CD14-positive monocyte (primary cell): ENCODE data around the gene CROCC2. TPM values are rescaled to one million over a fixed set of nuclear protein-coding genes. Genes with fewer than 3 reads are reported as not detected.

Experiments
- DNase-seq, 3 donors: peaks; one replicate each; pipeline ENCODE4 v3.0.0-alpha.2; 2011 to 2022
- H2AFZ ChIP-seq: 2 replicates; pipeline ENCODE4 v1.6.0; 2012; ENCODE audit warnings: mild to moderate bottlenecking, low read depth, low read length, inconsistent platforms; ENCODE audit not compliant: insufficient read depth, poor library complexity, severe bottlenecking
- H3K27ac ChIP-seq, 2 donors: 1 replicate in 1 of 2; 2 replicates in 1 of 2; pipeline ENCODE4 v1.5.1; 2012 to 2013; ENCODE audit warnings: low read length in 2 of 2, control low read depth in 1 of 2, inconsistent platforms in 1 of 2, low read depth in 1 of 2, mild to moderate bottlenecking in 1 of 2
- H3K27me3 ChIP-seq, 2 donors: one replicate each; pipeline versions ENCODE4 v1.6.0 to v1.6.1; 2011 to 2013; ENCODE audit warnings: low read length in 2 of 2; ENCODE audit not compliant: control insufficient read depth in 2 of 2, insufficient read depth in 2 of 2
- H3K36me3 ChIP-seq, 2 donors: replicated peaks in 1 of 2; 1 replicate in 1 of 2; 2 replicates in 1 of 2; pipeline versions ENCODE4 v1.5.1 to v1.6.1; 2012 to 2013; ENCODE audit warnings: low read length in 2 of 2, control low read depth in 1 of 2, inconsistent platforms in 1 of 2, mild to moderate bottlenecking in 1 of 2; ENCODE audit not compliant: insufficient read depth in 2 of 2, control insufficient read depth in 1 of 2
- H3K4me1 ChIP-seq, 2 donors: 1 replicate in 1 of 2; 2 replicates in 1 of 2; pipeline versions ENCODE4 v1.5.1 to v1.6.1; 2012 to 2013; ENCODE audit warnings: low read length in 2 of 2, control low read depth in 1 of 2, inconsistent platforms in 1 of 2, mild to moderate bottlenecking in 1 of 2, moderate library complexity in 1 of 2; ENCODE audit not compliant: insufficient read depth in 2 of 2, control insufficient read depth in 1 of 2
- H3K4me2 ChIP-seq: replicated peaks from 2 replicates; pipeline ENCODE3; 2012; ENCODE audit warnings: low read length, moderate library complexity, mild to moderate bottlenecking; ENCODE audit not compliant: poor library complexity, severe bottlenecking; ENCODE audit errors: extremely low read depth
- H3K4me3 ChIP-seq, 3 experiments: fragments of 200-600 bp in 1 of 3; sonication (generic) in 1 of 3; replicated peaks in 1 of 3; 1 replicate in 2 of 3; 2 replicates in 1 of 3; pipeline ENCODE4 v1.5.1; 2011 to 2013; ENCODE audit warnings: low read length in 3 of 3, mild to moderate bottlenecking in 3 of 3, control low read depth in 2 of 3, low read depth in 2 of 3, inconsistent platforms in 1 of 3, moderate library complexity in 1 of 3
- H3K79me2 ChIP-seq: 2 replicates; pipeline ENCODE4 v1.6.0; 2012; ENCODE audit warnings: mild to moderate bottlenecking, control low read depth, inconsistent platforms, low read length, moderate library complexity; ENCODE audit not compliant: insufficient read depth
- H3K9ac ChIP-seq: 2 replicates; pipeline ENCODE4 v1.6.0; 2017; ENCODE audit warnings: low read length, mild to moderate bottlenecking; ENCODE audit not compliant: insufficient read depth, poor library complexity, severe bottlenecking
- H3K9me3 ChIP-seq, 2 donors: replicated peaks in 1 of 2; 1 replicate in 1 of 2; 2 replicates in 1 of 2; pipeline versions ENCODE4 v1.5.1 to v1.6.1; 2012 to 2013; ENCODE audit warnings: low read length in 2 of 2, control low read depth in 1 of 2; ENCODE audit not compliant: control insufficient read depth in 1 of 2, insufficient read depth in 1 of 2
- H4K20me1 ChIP-seq: 2 replicates; pipeline ENCODE4 v1.6.0; 2012; ENCODE audit warnings: mild to moderate bottlenecking, low read length, control low read depth, moderate library complexity; ENCODE audit not compliant: insufficient read depth
- H3K27ac Mint-ChIP-seq, 7 donors: one replicate each; pipeline ENCODE4 v1.8.0; 2020; ENCODE audit warnings: mild to moderate bottlenecking in 7 of 7, mixed read lengths in 7 of 7, moderate library complexity in 6 of 7, inconsistent platforms in 2 of 7
- H3K27me3 Mint-ChIP-seq, 3 donors: one replicate each; pipeline ENCODE4 v1.8.0; 2021 to 2022; ENCODE audit warnings: low read depth in 3 of 3, mild to moderate bottlenecking in 3 of 3, mixed read lengths in 3 of 3, moderate library complexity in 3 of 3, inconsistent platforms in 1 of 3
- H3K36me3 Mint-ChIP-seq, 2 donors: one replicate each; pipeline ENCODE4 v1.8.0; 2020; ENCODE audit warnings: mixed read lengths in 2 of 2, inconsistent platforms in 1 of 2, mild to moderate bottlenecking in 1 of 2
- H3K4me1 Mint-ChIP-seq: one replicate; pipeline ENCODE4 v1.8.0; 2020; ENCODE audit warnings: mild to moderate bottlenecking, mixed read lengths
- H3K4me3 Mint-ChIP-seq, 2 donors: one replicate each; pipeline ENCODE4 v1.8.0; 2020; ENCODE audit warnings: mild to moderate bottlenecking in 2 of 2, mixed read lengths in 2 of 2, moderate library complexity in 1 of 2
- H3K9me3 Mint-ChIP-seq, 7 donors: one replicate each; pipeline ENCODE4 v1.8.0; 2020 to 2022; ENCODE audit warnings: mixed read lengths in 7 of 7, mild to moderate bottlenecking in 6 of 7, moderate library complexity in 6 of 7, inconsistent platforms in 2 of 7
- CTCF ChIP-seq: fragments of 200-600 bp; IDR thresholded peaks from one replicate; pipeline ENCODE4 v1.8.0; 2022; ENCODE audit warnings: antibody characterized with exemption, mild to moderate bottlenecking
- WGBS: methylation state at CpG from one replicate; pipeline ENCODE4 v1.1.5; 2013; ENCODE audit warnings: missing lambda C conversion rate; ENCODE audit not compliant: insufficient coverage; 5-methylcytosine and 5-hydroxymethylcytosine counted together
- intact Hi-C, 2 donors: fragments of 100-400 bp; cut with micrococcal nuclease; formaldehyde crosslinking; loops; one replicate each; pipeline versions ENCODE4 v1.15.0 to v1.15.1; 2023
- polyA plus RNA-seq, 3 donors: library from polyadenylated mRNA; depleted of rRNA in 1 of 3; unstranded in 2 of 3; stranded (reverse) in 1 of 3; fragments of 300-500 nt in 2 of 3; fragments of >200 nt in 1 of 3; fragmentation: Illumina TruSeq in 2 of 3; gene quantifications; 1 replicate in 2 of 3; 2 replicates in 1 of 3; pipeline ENCODE4 v1.2.3, GENCODE V29; 2012 to 2021

Gene CROCC2
- polyA plus RNA-seq, 3 donors, result 0.15 TPM; not detected in 2

DNA sequence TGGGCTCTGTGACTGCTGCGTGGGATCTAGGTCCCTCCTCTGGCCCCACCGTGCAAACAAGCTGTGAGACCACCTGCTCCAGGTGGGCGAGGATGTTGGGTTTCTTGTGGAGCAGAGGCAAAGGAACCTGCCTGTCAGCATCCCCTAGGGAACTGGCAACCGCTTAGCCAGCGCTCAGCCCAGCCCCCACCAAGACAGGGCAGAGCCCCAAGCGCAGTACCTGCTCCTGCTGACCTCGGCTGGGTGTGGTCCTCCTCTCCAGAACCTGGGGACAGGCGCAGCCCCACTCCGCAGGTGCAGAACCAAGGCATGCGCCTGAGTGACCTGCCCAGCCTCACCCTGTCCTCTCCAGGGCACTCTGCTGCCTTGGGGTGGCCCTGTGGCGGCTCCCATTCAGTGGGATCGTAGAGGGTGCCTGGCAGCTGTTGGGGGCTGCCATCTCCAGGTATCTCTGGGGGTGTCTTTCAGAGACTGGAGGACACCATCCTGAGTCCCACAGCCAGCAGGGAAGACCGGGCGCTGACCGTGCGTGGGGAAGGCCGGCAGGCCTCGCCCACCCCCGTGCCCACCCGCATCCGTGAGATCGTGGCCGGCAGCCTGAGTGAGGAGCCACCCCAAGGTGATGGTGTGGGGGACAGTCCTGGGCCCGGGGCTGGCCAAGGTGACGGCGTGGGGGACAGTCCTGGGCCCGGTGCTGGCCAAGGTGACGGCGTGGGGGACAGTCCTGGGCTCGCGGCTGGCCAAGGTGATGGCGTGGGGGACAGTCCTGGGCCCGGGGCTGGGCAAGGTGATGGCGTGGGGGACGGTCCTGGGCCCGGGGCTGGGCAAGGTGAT, 12.3 kb downstream of the CROCC2 start:
- Histone ChIP-seq H2AFZ (no peak overlapping the region), H3K27me3 (peaks cover 0 to 19% of the 10 kb centered on the region in 2 donors), H3K79me2 (no peaks in the 10 kb centered on the region), H3K27ac (no peak overlapping the region), H4K20me1 (no peaks in the 10 kb centered on the region), H3K9ac (no peak overlapping the region), H3K9me3 (no peaks in the 10 kb centered on the region), H3K4me1 (no peaks in the 10 kb centered on the region), H3K4me3 (no peak overlapping the region), H3K36me3 (no peaks in the 10 kb centered on the region), H3K4me2 (no peak overlapping the region)
- no peaks in the 10 kb centered on the region for H3K9me3 Mint-ChIP-seq
- intact Hi-C loops, result no loop called here
- no peak for TF ChIP-seq CTCF
- H3K4me1 Mint-ChIP-seq, result no peaks in the 10 kb centered on the region
- no peak for DNase-seq
- H3K4me3 Mint-ChIP-seq, result no peak overlapping the region
- peaks cover 12 to 27% (median 16%) of the 10 kb centered on the region in 3 donors for H3K27me3 Mint-ChIP-seq
- no peak overlapping the region for H3K27ac Mint-ChIP-seq
- no peaks in the 10 kb centered on the region for H3K36me3 Mint-ChIP-seq
- 96% methylated on average over 31 of the region's 36 CpGs for WGBS

GRCh38 chr2:240919161-240919781, 13.1 kb downstream of the CROCC2 start:
- TF ChIP-seq CTCF, result no peak
- WGBS, result 84% methylated on average over 12 of the region's 19 CpGs
- peaks cover 12 to 26% (median 16%) of the 10 kb centered on the region in 3 donors for H3K27me3 Mint-ChIP-seq
- H3K9ac ChIP-seq, result no peak overlapping the region
- no peaks in the 10 kb centered on the region for H3K4me1 Mint-ChIP-seq
- H2AFZ ChIP-seq, result no peak overlapping the region
- H3K4me1 ChIP-seq, result no peaks in the 10 kb centered on the region
- H3K27me3 ChIP-seq, result peaks cover 0 to 19% of the 10 kb centered on the region in 2 donors
- no peaks in the 10 kb centered on the region for H4K20me1 ChIP-seq
- no peaks in the 10 kb centered on the region for H3K9me3 ChIP-seq
- no peaks in the 10 kb centered on the region for H3K9me3 Mint-ChIP-seq
- H3K4me3 ChIP-seq, result no peak overlapping the region
- peak overlapping the region in 1 of 7 donors; percentile 30 for H3K27ac Mint-ChIP-seq
- H3K4me3 Mint-ChIP-seq, result no peak overlapping the region
- H3K27ac ChIP-seq, result no peak overlapping the region
- no peaks in the 10 kb centered on the region for H3K79me2 ChIP-seq
- no peak for DNase-seq
- H3K4me2 ChIP-seq, result no peak overlapping the region
- intact Hi-C loops, result no loop called here
- H3K36me3 ChIP-seq, result no peaks in the 10 kb centered on the region
- H3K36me3 Mint-ChIP-seq, result no peaks in the 10 kb centered on the region
